GM19099 (cell line): ENCODE data around the gene LYPLAL1.

Experiments used
- POLR2A ChIP-seq: IDR thresholded peaks from 3 replicates; pipeline ENCODE4 v1.6.1; 2011; ENCODE audit warnings: low read depth; ENCODE audit not compliant: insufficient read length; ENCODE audit errors: extremely low read depth

LYPLAL1 gene

GRCh38 chr1:219153723-219154122 lies 20.0 kb upstream of the LYPLAL1 start:
- no peak for TF ChIP-seq POLR2A

- TF ChIP-seq POLR2A: no peak
These were observed 18.5 kb upstream of the LYPLAL1 start for GRCh38 chr1:219155135-219155534.

GRCh38 chr1:219159946-219160645 lies 13.6 kb upstream of the LYPLAL1 start:
- TF ChIP-seq POLR2A: no peak

DNA sequence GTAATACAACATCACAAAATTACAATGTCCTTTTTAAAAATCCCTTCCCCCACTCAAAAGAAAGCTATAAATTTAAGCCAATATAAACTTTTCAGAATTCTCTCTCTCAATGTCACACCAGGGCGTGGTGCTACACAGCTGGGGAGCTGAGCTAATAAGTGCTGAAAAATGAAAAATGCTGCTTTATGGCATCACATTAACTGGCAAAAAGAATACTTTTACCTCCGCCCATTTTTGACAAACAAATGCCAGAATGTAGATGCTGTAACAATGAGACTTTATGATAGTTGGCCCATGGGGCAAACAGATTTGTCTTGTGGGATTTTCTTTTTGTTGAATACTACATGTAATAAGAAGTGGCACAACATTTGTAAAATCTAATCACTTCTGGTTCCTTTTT lies 12.7 kb upstream of the LYPLAL1 start:
- TF ChIP-seq POLR2A: no peak

DNA sequence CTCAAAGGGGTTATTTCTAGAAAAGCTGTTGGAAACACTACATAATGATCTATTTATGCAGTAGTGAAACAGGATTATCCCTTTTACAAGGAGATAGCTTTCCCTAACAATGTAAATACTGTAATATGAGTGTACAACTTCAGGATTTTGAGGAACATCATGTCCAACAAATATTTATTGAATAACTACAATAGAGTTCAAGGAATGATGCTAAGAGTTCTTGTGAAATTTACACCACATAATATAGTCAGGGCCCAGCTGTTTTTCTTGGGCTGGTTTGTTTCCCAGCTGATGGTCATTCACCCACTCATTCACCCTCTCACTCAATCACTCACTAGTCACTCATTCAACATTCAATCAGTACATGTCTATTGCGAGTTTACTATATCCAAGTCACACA lies 12.3 kb upstream of the LYPLAL1 start:
- no peak for TF ChIP-seq POLR2A

DNA sequence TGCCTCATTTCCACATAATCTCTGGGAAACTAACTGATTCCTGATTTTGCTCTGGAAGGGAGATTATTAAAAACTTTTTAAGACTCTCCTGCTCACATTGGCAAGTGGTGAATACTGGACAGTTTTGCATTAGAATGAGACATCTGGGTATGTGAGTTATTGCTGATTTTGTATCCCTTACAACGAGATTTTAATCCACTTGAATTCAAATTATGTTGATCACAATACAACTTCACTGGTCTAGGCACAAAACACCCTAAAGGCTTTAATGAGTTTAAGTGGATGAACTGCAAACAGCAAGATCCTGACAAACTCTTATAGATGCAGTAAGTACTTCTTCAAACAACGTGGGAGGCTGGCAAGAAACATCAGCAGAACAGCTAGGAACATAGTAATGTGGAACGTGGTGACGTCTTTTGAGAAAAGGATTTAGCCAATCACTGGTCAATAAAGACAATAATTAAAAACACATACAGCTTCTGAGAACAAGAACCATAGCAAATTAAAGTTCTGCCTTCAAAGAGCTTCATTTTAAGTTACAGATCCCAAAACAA lies 10.2 kb upstream of the LYPLAL1 start:
- TF ChIP-seq POLR2A: no peak

GRCh38 chr1:219171192-219171935 lies 2.3 kb upstream of the LYPLAL1 start:
- TF ChIP-seq POLR2A: no peak

DNA sequence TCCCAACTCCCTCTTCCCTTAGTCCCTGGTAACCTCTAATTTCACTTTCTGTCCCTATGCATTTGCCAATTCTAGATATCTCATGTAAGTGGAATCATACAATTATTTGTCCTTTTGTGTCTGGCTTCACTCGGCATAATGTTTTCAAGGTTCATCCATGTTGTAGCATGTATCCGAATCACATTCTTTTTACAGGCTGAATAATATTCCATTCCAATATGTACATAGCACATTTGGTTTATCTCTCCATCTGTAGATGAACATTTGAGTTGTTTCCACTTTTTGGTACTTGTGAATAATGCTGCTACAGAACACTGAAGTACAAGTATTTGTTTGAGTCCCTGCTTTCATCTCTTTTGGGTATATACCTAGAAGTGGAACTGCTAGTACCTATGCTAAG lies 857 bp upstream of the LYPLAL1 start:
- TF ChIP-seq POLR2A: no peak

- no peak for TF ChIP-seq POLR2A
These were observed 282 bp upstream of the LYPLAL1 start for GRCh38 chr1:219173434-219173757.

GRCh38 chr1:219174460-219175211 lies 958 bp downstream of the LYPLAL1 start:
- TF ChIP-seq POLR2A: peak; percentile 25

GRCh38 chr1:219175212-219175564 lies 1.5 kb downstream of the LYPLAL1 start:
- TF ChIP-seq POLR2A: no peak

GRCh38 chr1:219176168-219176567 lies 2.5 kb downstream of the LYPLAL1 start:
- no peak for TF ChIP-seq POLR2A

- no peak for TF ChIP-seq POLR2A
These were observed 3.7 kb downstream of the LYPLAL1 start for GRCh38 chr1:219177363-219177762.

GRCh38 chr1:219177940-219178339 lies 4.3 kb downstream of the LYPLAL1 start:
- no peak for TF ChIP-seq POLR2A

DNA sequence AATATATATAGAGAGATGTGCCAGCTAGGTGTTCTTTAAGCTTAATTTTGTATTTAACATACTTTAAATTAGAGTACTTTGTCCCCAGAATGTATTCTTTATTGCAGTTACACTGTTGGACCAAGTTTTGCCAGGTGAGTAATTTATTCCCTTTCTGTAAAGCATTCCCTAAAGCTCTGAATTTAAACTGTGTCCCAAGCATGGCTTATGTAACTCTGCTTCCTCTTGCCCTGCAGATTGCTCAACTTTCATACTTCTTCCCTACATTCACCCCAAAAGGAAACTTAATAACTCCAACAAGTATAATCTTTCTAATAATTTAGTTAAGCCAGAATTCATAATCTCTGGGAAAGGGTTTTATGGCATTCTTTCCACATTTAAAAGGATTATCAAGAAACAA lies 5.6 kb downstream of the LYPLAL1 start:
- no peak for TF ChIP-seq POLR2A

DNA sequence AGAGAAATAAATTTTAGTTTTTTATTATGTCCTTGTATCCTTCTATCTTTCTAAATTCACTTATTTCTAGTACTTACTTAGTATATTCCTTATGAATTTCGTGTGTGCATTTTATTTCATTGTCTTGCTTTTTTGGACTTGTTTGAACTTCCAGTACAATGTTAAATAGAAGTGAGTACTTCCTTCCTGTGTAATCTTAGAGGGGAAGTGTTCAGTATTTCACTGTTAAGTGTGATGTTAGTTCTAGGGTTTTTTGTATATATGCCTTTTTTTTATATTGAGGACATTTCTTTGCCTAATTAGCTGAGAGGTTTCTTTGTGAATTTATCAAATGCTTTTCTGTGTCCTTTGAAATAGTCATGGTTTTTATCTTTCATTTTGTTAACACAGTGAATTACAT lies 10.7 kb downstream of the LYPLAL1 start:
- TF ChIP-seq POLR2A: no peak

DNA sequence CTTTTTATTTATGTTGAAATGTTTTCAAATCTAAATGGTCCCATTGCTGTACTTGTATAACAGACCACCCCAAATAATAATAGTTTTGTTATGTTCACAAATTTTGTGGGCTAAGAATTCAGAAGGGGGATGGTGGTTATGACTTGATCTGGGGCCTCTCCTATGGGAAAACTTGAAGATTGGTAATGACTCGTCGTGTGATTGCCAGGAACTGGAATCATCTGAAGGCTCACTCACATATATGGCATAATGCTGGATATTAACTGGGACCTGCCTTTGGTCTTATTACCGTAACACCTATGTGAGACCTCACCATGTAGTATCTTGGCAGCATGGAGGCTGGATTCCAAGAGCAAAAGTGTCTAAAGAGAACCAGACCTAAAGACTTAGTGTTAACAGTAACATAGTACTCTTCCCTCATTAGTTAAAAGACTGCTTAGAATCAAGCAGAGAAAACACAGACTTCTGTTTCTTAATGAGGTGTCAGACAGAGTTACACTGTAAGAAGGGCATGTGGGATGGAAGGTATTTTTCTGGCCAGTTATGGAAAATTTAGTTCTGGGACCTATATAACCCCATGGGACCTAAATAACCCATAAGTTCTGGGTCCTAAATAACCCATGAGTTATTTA lies 11.9 kb downstream of the LYPLAL1 start:
- no peak for TF ChIP-seq POLR2A
